Thymus (tissue), 11 donors: ENCODE data around the gene STARD7. TPM values are rescaled to one million over a fixed set of nuclear protein-coding genes. Genes with fewer than 3 reads are reported as not detected.
A peak's percentile ranks its signal among the peaks of the same experiment; 100 is the strongest.

Experiments used
- DNase-seq, 9 donors: peaks; one replicate each; pipeline ENCODE4 v3.0.0-alpha.2; 2013; ENCODE audit warnings: low spot score in 9 of 9, low read depth in 6 of 9, missing footprints in 1 of 9
- H3K27ac ChIP-seq, 2 donors: one replicate each; pipeline ENCODE4 v1.5.1; 2013; ENCODE audit warnings: control low read depth in 1 of 2, low read depth in 1 of 2, low read length in 1 of 2, mild to moderate bottlenecking in 1 of 2, moderate library complexity in 1 of 2
- H3K27me3 ChIP-seq, 2 donors: one replicate each; pipeline ENCODE4 v1.5.1; 2013; ENCODE audit warnings: low read length in 1 of 2; ENCODE audit not compliant: control insufficient read depth in 2 of 2, insufficient read depth in 1 of 2
- H3K36me3 ChIP-seq, 2 donors: one replicate each; pipeline ENCODE4 v1.5.1; 2013; ENCODE audit warnings: low read length in 1 of 2, mild to moderate bottlenecking in 1 of 2, moderate library complexity in 1 of 2; ENCODE audit not compliant: control insufficient read depth in 2 of 2, insufficient read depth in 2 of 2
- H3K4me1 ChIP-seq, 2 donors: one replicate each; pipeline ENCODE4 v1.5.1; 2013; ENCODE audit warnings: low read length in 2 of 2; ENCODE audit not compliant: control insufficient read depth in 2 of 2, insufficient read depth in 2 of 2
- H3K4me3 ChIP-seq, 2 donors: one replicate each; pipeline ENCODE4 v1.5.1; 2013; ENCODE audit warnings: low read length in 2 of 2, control low read depth in 1 of 2, mild to moderate bottlenecking in 1 of 2
- H3K9me3 ChIP-seq, 2 donors: one replicate each; pipeline ENCODE4 v1.5.1; 2013; ENCODE audit warnings: low read length in 1 of 2, mild to moderate bottlenecking in 1 of 2; ENCODE audit not compliant: control insufficient read depth in 2 of 2, insufficient read depth in 1 of 2
- WGBS: extraction: QIAGEN DNeasy Blood & Tissue Kit; methylation state at CpG from one replicate; pipeline ENCODE4 v1.1.7; 2013; 5-methylcytosine and 5-hydroxymethylcytosine counted together
- polyA plus RNA-seq: library from polyadenylated mRNA; stranded (reverse); fragments of 200-250 nt; gene quantifications from one replicate; pipeline ENCODE4 v1.2.3, GENCODE V29; 2013
- total RNA-seq: library from RNA; stranded (reverse); fragments of 120-200 nt; gene quantifications from one replicate; pipeline ENCODE4 v1.2.4, GENCODE V29; 2013
- donor health status: healthy.

STARD7 gene
- total and polyA plus RNA-seq, 2 donors, result 69.5 to 94.5 TPM

- WGBS, result 100% methylated on average over 1 of the region's 1 CpG
- Histone ChIP-seq H3K4me3 (no peak overlapping the region), H3K27ac (no peak overlapping the region), H3K36me3 (peaks cover 6 to 10% of the 10 kb centered on the region in 2 donors), H3K9me3 (no peaks in the 10 kb centered on the region), H3K4me1 (peaks cover 2 to 7% of the 10 kb centered on the region in 2 donors), H3K27me3 (no peaks in the 10 kb centered on the region)
- DNase-seq, result no peak
Observed at GRCh38 chr2:96180002-96180401, 28.6 kb downstream of the STARD7 start.

DNA sequence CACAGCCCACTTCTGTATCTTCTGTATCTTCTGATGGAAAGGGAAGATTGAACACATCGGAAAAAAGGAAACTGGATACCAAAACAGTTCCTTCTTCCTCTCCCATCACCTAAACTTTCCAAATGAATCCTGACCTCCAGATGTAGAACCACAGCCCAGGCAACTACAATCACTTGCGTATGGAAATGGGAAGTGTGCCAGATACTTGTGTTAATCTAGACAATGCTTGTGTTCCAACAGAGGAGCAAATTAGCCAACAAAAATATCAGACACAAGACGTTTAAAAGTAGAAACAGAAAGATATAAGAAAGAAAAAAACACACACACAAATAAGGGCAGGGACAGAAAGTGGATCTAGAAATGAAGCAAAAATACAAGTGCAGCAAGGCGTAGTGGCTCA, 32.0 kb downstream of the STARD7 start:
- 85% methylated on average over 4 of the region's 4 CpGs for WGBS
- no peaks in the 10 kb centered on the region for H3K9me3 ChIP-seq
- H3K4me3 ChIP-seq, result no peak overlapping the region
- no peaks in the 10 kb centered on the region for H3K27me3 ChIP-seq
- DNase-seq, result no peak
- H3K27ac ChIP-seq, result no peak overlapping the region
- H3K4me1 ChIP-seq, result peaks cover 6 to 22% of the 10 kb centered on the region in 2 donors
- H3K36me3 ChIP-seq, result no peaks in the 10 kb centered on the region

DNA sequence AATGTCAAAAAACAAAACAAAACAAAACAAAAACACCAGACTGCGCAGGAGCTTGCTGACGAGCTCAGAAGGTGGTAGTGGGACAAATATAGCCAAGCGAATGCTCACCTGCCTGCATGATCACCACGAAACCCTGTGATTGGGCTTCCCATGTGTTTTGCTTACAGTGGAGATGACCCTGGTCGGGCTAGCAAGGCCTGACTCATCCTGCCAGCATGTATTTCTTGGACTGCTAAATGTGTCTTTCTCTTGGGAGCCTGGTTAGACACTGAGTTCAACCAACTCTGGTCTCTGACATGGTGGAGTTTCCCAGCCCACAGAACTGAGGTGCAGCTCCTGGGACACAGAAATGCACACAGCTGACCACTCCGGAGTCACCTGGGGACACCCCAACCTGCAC, 32.7 kb downstream of the STARD7 start:
- Histone ChIP-seq H3K36me3 (no peaks in the 10 kb centered on the region), H3K27ac (no peak overlapping the region), H3K4me3 (no peak overlapping the region), H3K9me3 (no peaks in the 10 kb centered on the region), H3K4me1 (peaks cover 6 to 21% of the 10 kb centered on the region in 2 donors), H3K27me3 (no peaks in the 10 kb centered on the region)
- DNase-seq, result no peak
- 94% methylated on average over 6 of the region's 6 CpGs for WGBS

- 54% methylated on average over 8 of the region's 8 CpGs for WGBS
Observed at GRCh38 chr2:96174251-96175144, 34.1 kb downstream of the STARD7 start.

DNA sequence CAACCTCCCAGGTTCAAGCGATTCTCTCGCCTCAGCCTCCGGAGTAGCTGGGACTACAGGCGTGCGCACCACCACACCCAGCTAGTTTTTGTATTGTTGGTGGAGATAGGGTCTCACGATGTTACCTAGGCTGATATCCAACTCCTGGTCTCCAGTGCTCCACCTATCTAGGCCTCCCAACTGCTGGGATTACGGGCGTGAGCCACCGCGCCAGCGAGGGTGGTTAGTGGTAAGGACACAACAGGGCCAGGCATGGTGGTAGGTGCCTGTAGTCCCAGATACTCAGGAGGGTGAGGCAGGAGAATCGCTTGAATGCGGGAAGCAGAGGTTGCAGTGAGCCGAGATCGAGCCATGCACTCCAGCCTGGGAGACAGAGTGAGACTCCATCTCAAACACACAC, 36.8 kb downstream of the STARD7 start:
- Histone ChIP-seq H3K27ac (no peak overlapping the region), H3K4me3 (no peak overlapping the region), H3K4me1 (peaks cover 11 to 27% of the 10 kb centered on the region in 2 donors), H3K27me3 (no peaks in the 10 kb centered on the region), H3K9me3 (no peaks in the 10 kb centered on the region), H3K36me3 (no peaks in the 10 kb centered on the region)
- 98% methylated on average over 15 of the region's 15 CpGs for WGBS
- no peak for DNase-seq

More at GRCh38 chr2:96174251-96175144, 34.1 kb downstream of the STARD7 start:
- Histone ChIP-seq H3K9me3 (no peaks in the 10 kb centered on the region), H3K36me3 (no peaks in the 10 kb centered on the region), H3K4me3 (no peak overlapping the region), H3K4me1 (peaks cover 4 to 15% of the 10 kb centered on the region in 2 donors), H3K27ac (no peak overlapping the region), H3K27me3 (no peaks in the 10 kb centered on the region)
- DNase-seq, result peak in 8 of 9 donors; percentile 66 to 89 (median 79)

DNA sequence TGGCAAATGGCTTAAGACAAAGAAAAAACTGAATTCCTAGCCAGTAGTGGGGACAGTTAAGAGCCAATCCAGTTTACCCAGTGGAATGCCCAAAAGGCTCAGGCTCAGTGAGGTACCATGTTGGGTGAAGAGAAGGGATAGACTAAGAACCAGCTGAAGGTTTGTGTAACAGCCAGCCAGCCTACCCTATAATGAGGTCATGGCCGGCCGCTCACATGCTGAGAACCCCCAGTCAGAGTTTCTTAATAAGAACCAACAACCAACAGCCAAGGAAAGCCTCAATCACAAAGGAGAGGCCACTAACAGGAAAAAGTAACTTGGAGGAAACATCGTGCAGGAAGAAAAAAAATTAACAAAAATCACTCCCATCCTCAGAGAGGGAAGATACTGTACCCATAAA, 38.0 kb downstream of the STARD7 start:
- H3K4me3 ChIP-seq, result no peak overlapping the region
- H3K27me3 ChIP-seq, result no peaks in the 10 kb centered on the region
- peaks cover 11 to 31% of the 10 kb centered on the region in 2 donors for H3K4me1 ChIP-seq
- no peaks in the 10 kb centered on the region for H3K9me3 ChIP-seq
- no peak overlapping the region for H3K27ac ChIP-seq
- DNase-seq, result no peak
- no peaks in the 10 kb centered on the region for H3K36me3 ChIP-seq
- WGBS, result over 99% methylated on average over 3 of the region's 3 CpGs

GRCh38 chr2:96169868-96170507, 38.6 kb downstream of the STARD7 start:
- H3K27me3 ChIP-seq, result no peaks in the 10 kb centered on the region
- H3K27ac ChIP-seq, result no peak overlapping the region
- no peak overlapping the region for H3K4me3 ChIP-seq
- 96% methylated on average over 2 of the region's 2 CpGs for WGBS
- no peaks in the 10 kb centered on the region for H3K36me3 ChIP-seq
- peaks cover 0 to under 1% of the 10 kb centered on the region in 2 donors for H3K9me3 ChIP-seq
- DNase-seq, result no peak
- peaks cover 12 to 37% of the 10 kb centered on the region in 2 donors for H3K4me1 ChIP-seq

GRCh38 chr2:96167407-96168013, 41.1 kb downstream of the STARD7 start:
- no peak overlapping the region for H3K27ac ChIP-seq
- WGBS, result 35% methylated on average over 6 of the region's 6 CpGs
- H3K4me1 ChIP-seq, result peaks cover 33 to 49% of the 10 kb centered on the region in 2 donors
- H3K9me3 ChIP-seq, result peaks cover 0 to 7% of the 10 kb centered on the region in 2 donors
- DNase-seq, result no peak
- no peaks in the 10 kb centered on the region for H3K36me3 ChIP-seq
- no peaks in the 10 kb centered on the region for H3K27me3 ChIP-seq
- H3K4me3 ChIP-seq, result no peak overlapping the region
